GM10266 (cell line): ENCODE data around the gene CRIP1.

Source experiments
- DNase-seq: peaks from one replicate; pipeline ENCODE4 v3.0.0; 2012; ENCODE audit errors: extremely low spot score
- TF ChIP-seq, protein P1 (sequence below): IDR thresholded peaks from 2 replicates; pipeline ENCODE4 v1.5.1; 2012; ENCODE audit warnings: mild to moderate bottlenecking, low read depth; ENCODE audit not compliant: control insufficient read depth, insufficient read depth; ENCODE audit errors: missing control alignments

CRIP1 gene

DNA sequence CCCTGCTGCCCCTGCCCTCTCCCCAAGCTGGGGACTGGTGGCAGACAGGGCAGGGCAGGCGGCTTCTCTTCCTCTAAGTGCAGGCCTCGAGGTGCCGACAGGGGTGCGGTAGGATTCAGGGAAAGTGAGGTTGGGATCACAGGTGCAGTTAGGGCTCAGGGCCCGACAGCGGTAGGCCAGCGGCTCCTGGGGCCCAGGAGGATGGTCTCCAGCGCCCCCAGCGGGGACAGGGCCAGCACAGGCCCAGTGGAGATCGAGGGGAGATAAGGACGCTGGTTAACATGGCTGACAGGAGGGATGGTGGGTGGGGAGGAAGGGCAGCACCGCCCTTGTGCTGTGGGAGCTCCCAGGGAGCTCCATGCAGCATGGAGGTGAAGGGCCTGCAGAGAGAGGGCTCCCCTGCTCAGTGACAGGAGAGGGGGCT is 935 bp upstream of the CRIP1 start:
- TF ChIP-seq, protein P1, sequence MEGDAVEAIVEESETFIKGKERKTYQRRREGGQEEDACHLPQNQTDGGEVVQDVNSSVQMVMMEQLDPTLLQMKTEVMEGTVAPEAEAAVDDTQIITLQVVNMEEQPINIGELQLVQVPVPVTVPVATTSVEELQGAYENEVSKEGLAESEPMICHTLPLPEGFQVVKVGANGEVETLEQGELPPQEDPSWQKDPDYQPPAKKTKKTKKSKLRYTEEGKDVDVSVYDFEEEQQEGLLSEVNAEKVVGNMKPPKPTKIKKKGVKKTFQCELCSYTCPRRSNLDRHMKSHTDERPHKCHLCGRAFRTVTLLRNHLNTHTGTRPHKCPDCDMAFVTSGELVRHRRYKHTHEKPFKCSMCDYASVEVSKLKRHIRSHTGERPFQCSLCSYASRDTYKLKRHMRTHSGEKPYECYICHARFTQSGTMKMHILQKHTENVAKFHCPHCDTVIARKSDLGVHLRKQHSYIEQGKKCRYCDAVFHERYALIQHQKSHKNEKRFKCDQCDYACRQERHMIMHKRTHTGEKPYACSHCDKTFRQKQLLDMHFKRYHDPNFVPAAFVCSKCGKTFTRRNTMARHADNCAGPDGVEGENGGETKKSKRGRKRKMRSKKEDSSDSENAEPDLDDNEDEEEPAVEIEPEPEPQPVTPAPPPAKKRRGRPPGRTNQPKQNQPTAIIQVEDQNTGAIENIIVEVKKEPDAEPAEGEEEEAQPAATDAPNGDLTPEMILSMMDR, result peak; percentile 54
- no peak for DNase-seq

DNA sequence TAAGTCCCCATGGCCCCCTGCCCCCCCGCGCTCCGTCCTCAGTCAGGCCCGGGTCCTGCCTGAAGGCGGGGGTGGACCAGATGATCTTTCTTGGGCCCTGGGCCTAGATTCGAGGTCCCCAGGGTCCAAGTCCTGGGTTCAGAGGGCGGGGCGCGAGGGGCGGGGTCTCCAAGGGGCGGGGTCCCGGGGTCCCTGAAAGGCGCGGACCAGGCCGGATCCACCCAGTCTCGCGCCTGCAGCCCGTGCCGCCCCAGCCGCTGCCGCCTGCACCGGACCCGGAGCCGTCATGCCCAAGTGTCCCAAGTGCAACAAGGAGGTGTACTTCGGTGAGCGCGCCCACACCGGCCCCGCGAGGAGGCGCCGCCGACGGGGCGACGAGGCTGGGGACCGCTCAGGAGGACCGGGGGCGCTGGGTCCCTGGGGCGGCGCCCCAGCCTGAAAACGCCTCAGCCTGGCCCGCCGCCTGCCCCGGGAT is 325 bp downstream of the CRIP1 start:
- TF ChIP-seq, protein P1, result no peak
- DNase-seq, result no peak

DNA sequence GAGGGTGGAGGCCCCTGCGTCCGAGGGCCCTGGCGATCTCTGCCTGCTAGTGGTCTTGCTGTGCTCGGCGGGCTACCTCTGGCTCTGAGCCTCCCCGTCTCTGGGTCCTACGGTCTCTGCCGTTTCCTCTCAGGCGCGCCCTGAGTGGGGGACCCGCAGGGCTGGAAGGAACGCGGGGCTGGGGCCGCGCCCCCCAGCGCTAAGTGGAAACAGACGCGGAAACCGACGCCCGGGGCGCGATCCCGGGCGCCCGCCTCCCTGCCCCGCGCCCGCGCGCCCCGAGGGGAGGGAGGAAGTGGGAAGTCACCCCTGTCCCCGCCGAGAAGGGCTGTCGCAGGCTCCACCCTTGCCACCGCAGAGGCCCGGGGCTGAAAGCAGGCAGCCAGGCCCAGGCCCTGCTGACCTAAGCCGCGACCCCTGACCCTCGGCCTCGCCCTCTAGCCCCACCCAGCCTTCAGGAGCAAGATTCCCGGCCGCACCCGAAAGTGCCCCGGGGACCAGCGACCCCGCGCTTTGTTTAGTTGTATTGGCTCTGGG is 831 bp downstream of the CRIP1 start:
- TF ChIP-seq, protein P1, result no peak
- no peak for DNase-seq

DNA sequence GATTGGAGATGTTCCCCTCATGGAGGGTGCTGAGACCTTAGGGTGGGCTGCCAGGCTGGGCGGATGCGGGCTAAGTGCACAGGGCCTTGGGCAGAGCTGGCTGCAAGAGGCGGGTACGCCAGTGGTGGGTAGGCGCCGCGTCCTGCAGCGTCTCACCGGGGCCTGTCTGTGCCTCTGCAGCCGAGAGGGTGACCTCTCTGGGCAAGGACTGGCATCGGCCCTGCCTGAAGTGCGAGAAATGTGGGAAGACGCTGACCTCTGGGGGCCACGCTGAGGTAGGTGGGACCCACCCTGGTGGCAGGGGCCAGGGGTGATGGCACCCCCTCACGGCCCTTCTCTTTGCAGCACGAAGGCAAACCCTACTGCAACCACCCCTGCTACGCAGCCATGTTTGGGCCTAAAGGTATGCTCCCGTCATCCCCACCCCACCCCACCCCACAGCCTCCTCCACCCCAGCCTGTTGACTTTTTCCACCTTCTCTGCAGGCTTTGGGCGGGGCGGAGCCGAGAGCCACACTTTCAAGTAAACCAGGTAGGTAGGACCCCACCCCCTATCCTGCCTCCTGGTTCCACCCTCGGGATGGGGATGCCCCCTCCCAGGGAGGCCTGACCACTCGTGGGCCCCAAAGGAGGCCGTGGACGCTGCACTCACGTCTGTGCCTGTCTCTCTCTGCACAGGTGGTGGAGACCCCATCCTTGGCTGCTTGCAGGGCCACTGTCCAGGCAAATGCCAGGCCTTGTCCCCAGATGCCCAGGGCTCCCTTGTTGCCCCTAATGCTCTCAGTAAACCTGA is 1.5 kb downstream of the CRIP1 start:
- DNase-seq, result no peak
- TF ChIP-seq, protein P1, result peak; percentile 7

DNA sequence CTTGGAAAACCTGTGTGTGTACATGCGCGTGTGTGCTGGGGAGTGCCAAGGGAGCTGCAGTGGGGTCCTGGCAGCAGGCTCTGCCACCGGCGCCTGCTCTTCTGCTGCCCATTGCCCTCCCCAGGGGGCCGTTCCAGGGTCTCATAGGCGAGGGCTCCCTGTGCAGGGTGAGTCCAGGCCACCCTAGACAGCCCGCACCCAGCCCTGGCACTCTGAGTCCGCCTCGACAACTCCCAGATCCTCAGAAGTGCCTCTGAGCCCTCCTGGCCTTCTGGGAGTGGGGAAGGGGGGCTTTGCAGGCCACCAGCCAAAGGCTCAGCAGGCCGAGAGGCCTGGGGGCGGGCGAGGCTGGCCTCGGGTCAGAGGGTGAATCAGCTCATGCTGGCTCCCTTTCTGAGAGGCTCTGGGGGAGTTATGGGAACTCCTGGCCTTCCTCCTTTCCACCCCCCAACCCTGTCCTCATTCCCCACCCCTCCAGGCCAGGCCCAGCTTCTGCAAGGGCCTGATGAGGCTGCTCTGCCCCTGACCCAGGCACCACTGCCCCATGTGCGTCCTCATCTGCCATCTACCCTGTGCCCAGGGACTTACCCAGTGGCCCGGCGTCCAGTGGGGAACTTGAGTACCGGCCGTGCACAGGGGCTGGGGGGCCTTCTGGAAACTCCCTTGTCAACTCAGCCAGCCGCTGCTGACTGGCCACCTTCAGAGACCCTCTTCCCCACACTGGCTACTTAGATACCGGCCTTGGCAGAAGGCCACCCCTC is 2.3 kb downstream of the CRIP1 start:
- no peak for DNase-seq
- TF ChIP-seq, protein P1, result no peak

DNA sequence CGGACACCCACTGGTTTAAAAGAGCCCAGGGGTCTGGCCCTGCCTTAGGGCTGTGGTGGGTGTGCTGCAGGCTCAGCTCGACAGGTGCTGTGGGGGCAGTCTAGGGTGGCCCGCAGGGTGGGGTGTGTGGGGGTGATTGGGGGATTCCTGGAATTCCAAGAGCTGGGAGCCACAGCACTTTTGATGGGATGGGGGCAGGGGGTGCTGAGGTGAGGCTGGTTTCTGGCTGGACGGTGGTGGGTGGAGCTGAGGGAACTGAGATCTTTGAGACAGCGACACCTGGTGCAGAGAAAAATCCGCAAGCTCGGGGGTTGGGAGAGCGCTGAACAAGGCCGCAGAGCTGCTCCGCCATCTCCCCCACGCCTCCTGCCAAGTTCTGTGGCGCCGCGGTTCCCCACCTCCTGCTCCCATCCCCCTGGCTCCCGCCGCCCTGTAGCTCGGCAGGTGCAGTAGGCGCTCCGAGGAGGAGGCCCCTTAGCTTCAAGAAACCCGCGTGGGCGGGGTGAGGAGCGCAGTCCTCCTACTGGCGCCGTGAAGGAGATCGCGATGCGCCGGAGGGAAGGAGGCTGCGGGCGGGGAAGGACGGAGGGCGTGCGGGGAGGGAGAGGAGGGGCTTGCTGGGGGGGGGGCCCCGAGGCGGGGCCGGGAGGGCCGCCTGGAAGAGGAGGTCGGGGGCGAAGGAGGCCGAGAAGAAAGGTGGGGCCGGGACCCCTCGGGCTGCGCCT is 3.0 kb downstream of the CRIP1 start:
- peak; percentile 88 for DNase-seq
- TF ChIP-seq, protein P1, result peak; percentile 74
